GM19468 (cell line): ENCODE data around the gene NCOA1.

Source experiments
- ATAC-seq: cut with Tn5 transposase; IDR thresholded peaks from one replicate; pipeline ENCODE4 v1.9.1; 2021; ENCODE audit warnings: mild to moderate bottlenecking, moderate library complexity, moderate number of reproducible peaks; ENCODE audit not compliant: unreplicated experiment; ENCODE audit errors: extremely low read depth

NCOA1 gene

GRCh38 chr2:24723665-24724064 lies 232.6 kb downstream of the NCOA1 start:
- no peak for ATAC-seq

DNA sequence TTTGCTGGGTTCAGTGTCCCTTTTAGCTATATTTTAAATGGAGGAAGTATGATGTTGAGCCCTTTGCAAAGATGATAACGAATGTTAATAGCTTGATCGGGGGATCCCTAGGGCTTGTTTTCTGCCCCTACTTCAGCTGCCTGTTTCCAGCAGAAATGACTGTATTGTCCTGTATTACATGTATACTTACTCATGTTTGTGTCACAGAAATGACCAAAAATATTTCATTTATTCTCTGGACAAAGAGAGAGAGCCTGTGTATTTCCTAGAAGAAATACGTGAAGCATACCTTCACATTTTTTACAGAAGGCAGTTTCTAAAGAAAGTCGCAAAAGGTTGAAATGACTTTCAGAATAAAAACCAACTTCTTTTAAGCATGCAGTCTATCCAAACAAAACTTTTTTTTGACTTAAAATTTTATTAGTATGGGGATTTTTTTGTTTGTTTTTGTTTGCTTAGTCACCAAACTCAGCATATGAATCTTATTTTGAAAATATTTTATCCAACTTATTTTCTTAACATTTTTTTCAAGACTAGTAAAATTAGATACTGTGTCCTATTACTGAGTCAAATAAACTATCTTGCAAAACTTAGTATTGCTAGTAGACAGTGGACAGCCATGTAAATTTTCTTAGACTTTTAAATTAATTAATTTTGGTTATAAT lies 233.2 kb downstream of the NCOA1 start:
- ATAC-seq: no peak

GRCh38 chr2:24725956-24726355 lies 234.9 kb downstream of the NCOA1 start:
- ATAC-seq: no peak

GRCh38 chr2:24730481-24730880 lies 239.4 kb downstream of the NCOA1 start:
- ATAC-seq: no peak

DNA sequence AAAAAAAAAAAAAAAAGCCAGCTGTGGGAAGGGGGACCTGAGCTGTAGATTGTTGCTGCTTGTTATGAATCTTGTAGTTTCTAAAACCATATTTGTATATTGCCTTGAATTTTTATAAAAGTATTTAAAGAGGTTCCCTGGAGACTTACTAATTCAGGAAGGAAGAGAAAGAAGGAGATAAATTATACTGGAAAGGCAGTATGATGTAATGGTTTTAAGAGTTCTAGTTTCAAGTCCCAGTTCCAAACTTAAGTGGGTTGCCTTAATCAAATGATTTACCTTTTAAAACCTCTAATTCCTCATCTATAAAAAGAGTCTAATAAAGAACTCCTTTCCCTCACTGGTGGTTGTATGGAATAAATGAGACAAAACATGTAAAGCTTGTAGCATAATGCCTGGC lies 240.0 kb downstream of the NCOA1 start:
- ATAC-seq: no peak

DNA sequence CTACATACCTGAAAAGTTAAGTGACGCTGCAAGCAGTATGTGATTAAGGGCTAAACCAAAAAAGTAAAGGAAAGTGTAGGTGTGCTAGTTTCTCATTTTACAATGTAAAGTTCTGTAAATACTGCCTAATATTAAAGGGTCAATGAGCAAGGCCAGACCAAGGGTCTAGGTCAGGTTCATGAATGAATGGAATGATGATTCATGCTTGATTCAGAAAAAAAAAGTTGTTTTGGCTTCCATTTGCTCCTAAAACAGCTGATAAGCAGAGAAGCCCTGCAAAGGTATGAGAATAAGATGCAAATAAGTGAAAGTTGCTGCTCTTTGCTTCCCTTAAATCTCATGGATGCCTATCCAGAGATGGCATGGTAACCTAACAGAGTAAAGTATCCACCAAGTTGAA lies 240.9 kb downstream of the NCOA1 start:
- ATAC-seq: no peak

- no peak for ATAC-seq
Measured at GRCh38 chr2:24734741-24735140, 243.7 kb downstream of the NCOA1 start.

GRCh38 chr2:24739354-24740025 lies 248.4 kb downstream of the NCOA1 start:
- ATAC-seq: no peak

DNA sequence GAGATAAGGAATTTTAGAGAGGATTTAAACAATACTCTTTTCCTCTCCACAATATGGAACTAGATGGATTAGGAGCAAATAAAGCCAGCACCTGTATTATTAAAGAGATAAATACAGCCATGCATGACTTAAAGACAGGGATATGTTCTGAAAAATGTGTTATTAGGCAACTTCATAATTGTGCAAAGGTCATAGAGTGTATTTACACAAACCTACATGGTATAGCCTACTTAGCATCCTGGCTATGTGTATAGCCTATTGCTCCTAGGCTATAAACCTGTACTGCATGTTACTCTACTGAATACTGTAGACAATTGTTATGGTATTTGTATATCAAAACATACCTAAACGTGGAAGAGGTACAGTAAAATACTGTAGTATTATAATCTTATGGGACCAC lies 249.1 kb downstream of the NCOA1 start:
- ATAC-seq: no peak

- ATAC-seq: no peak
Measured at GRCh38 chr2:24742730-24743129, 251.7 kb downstream of the NCOA1 start.

GRCh38 chr2:24743924-24744323 lies 252.9 kb downstream of the NCOA1 start:
- no peak for ATAC-seq

- ATAC-seq: no peak
Measured at GRCh38 chr2:24744356-24744755, 253.3 kb downstream of the NCOA1 start.

DNA sequence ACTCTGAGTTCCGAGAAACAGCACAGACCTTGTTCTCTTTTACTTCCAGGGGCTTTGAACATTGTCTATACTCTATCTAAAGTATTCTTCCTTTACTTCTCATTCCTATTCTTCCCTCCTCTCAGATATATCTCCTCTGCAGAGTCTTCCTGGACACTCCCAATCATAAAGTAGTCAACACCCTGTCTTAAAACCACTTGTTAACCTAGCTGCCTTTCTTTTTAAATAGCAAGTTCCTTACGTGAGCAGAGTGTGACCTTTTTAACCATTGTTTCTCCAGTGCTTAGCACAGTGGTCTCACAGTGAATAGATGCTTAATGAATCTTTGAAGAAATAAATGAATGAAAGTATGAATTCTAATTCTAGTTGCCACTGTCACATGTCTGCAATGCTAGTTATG lies 254.8 kb downstream of the NCOA1 start:
- no peak for ATAC-seq

GRCh38 chr2:24747299-24747698 lies 256.2 kb downstream of the NCOA1 start:
- ATAC-seq: no peak

GRCh38 chr2:24749069-24749691 lies 258.1 kb downstream of the NCOA1 start:
- no peak for ATAC-seq

- no peak for ATAC-seq
Measured at GRCh38 chr2:24754985-24755705, 264.1 kb downstream of the NCOA1 start.

- no peak for ATAC-seq
Measured at GRCh38 chr2:24756789-24757188, 265.7 kb downstream of the NCOA1 start.

DNA sequence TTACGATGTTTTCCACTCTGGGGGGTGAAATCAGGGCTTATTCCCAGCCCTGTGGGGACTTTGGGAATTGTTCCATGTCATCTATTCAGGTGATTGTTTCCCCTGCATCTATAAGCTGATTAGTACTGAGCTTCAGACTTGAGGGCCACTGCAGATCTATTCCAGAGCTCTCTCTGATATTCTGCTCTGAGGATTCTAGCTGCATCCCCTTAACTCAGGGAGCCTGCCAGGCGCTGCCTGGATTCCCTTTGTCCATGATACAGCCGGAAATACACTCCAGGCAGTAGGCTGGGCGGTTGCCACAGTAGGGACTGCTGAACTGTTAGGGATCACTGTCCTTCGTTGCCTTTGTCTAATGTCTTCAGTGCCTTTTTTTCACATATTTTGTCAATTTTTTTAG lies 270.8 kb downstream of the NCOA1 start:
- ATAC-seq: no peak

GRCh38 chr2:24762518-24762917 lies 271.5 kb downstream of the NCOA1 start:
- no peak for ATAC-seq

- no peak for ATAC-seq
Measured at GRCh38 chr2:24763843-24764242, 272.8 kb downstream of the NCOA1 start.

DNA sequence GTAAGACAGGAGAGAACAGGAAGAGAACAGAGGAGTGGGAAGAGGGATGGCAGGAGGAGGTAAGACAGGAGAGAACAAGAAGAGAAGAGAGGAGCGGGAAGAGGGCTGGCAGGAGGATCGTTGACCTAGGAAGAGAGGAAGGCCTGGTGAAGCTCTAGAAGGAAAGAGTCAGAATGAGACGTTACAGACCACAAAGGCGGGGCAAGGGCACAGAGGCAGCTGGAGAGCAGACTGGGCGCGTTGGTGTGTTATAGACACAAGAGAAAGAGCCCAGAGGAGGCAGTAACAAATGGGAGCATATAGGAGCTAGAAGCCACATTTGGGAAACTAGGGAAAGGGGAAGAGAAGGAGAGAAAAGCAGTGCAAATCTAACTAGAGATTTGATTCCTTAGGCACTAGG lies 275.6 kb downstream of the NCOA1 start:
- no peak for ATAC-seq
